Endothelial cell (in vitro differentiated cells): ENCODE results near the gene CDC42SE2. TPM values are rescaled to one million over a fixed set of nuclear protein-coding genes. Genes with fewer than 3 reads are reported as not detected.

Experiments
- DNase-seq: peaks from one replicate; pipeline ENCODE4 v3.0.0; 2021; ENCODE audit warnings: low spot score
- H3K27ac Mint-ChIP-seq: one replicate; pipeline ENCODE4 v1.8.0; 2021; ENCODE audit warnings: mixed read lengths, inconsistent platforms; ENCODE audit not compliant: unreplicated experiment
- H3K27me3 Mint-ChIP-seq: one replicate; pipeline ENCODE4 v1.8.0; 2021; ENCODE audit warnings: mild to moderate bottlenecking, moderate library complexity, mixed read lengths, inconsistent platforms; ENCODE audit not compliant: unreplicated experiment
- H3K36me3 Mint-ChIP-seq: one replicate; pipeline ENCODE4 v1.8.0; 2021; ENCODE audit warnings: mild to moderate bottlenecking, low read depth, mixed read lengths, inconsistent platforms; ENCODE audit not compliant: unreplicated experiment
- H3K4me1 Mint-ChIP-seq: one replicate; pipeline ENCODE4 v1.8.0; 2021; ENCODE audit warnings: mild to moderate bottlenecking, mixed read lengths, inconsistent platforms; ENCODE audit not compliant: unreplicated experiment
- H3K4me3 Mint-ChIP-seq: one replicate; pipeline ENCODE4 v1.8.0; 2021; ENCODE audit warnings: mild to moderate bottlenecking, mixed read lengths, inconsistent platforms; ENCODE audit not compliant: unreplicated experiment
- H3K9me3 Mint-ChIP-seq: one replicate; pipeline ENCODE4 v1.8.0; 2021; ENCODE audit warnings: mixed read lengths, inconsistent platforms; ENCODE audit not compliant: unreplicated experiment
- CTCF ChIP-seq: fragments of 200-600 bp; sonication (generic); IDR thresholded peaks from one replicate; pipeline ENCODE4 v1.5.0; 2021; ENCODE audit warnings: antibody characterized with exemption; ENCODE audit not compliant: unreplicated experiment
- total RNA-seq: library from RNA; stranded (reverse); fragmentation: NEBNext Ultra II Directional; extraction: Animal tissue kit (Norgen Biotek cat#: 25700); gene quantifications from one replicate; pipeline ENCODE4 v1.2.1, GENCODE V29; 2021; ENCODE audit not compliant: unreplicated experiment

CDC42SE2 gene
- total RNA-seq, 1 donor from 2014 or later = 22.2 TPM

GRCh38 chr5:131280417-131280816 is 16.6 kb downstream of the CDC42SE2 start:
- Mint-ChIP-seq H3K9me3 (no peaks in the 10 kb centered on the region), H3K27ac (no peak overlapping the region), H3K27me3 (peaks cover 3% of the 10 kb centered on the region), H3K4me1 (peaks cover 6% of the 10 kb centered on the region), H3K4me3 (no peak overlapping the region), H3K36me3 (no peaks in the 10 kb centered on the region)
- no peak for DNase-seq
- TF ChIP-seq CTCF = no peak

GRCh38 chr5:131281133-131281867 is 17.4 kb downstream of the CDC42SE2 start:
- no peak for TF ChIP-seq CTCF

GRCh38 chr5:131281868-131282234 is 18.0 kb downstream of the CDC42SE2 start:
- Mint-ChIP-seq H3K27ac (no peak overlapping the region), H3K27me3 (peaks cover 3% of the 10 kb centered on the region), H3K4me1 (peaks cover 6% of the 10 kb centered on the region), H3K36me3 (no peaks in the 10 kb centered on the region), H3K9me3 (no peaks in the 10 kb centered on the region), H3K4me3 (no peak overlapping the region)
- DNase-seq = no peak
- no peak for TF ChIP-seq CTCF

More at GRCh38 chr5:131281133-131281867, 17.4 kb downstream of the CDC42SE2 start:
- Mint-ChIP-seq H3K27me3 (peaks cover 3% of the 10 kb centered on the region), H3K4me1 (peaks cover 6% of the 10 kb centered on the region), H3K27ac (no peak overlapping the region), H3K9me3 (no peaks in the 10 kb centered on the region), H3K36me3 (no peaks in the 10 kb centered on the region), H3K4me3 (no peak overlapping the region)
- DNase-seq = no peak

GRCh38 chr5:131282235-131282634 is 18.4 kb downstream of the CDC42SE2 start:
- no peak for DNase-seq
- H3K9me3 Mint-ChIP-seq = no peaks in the 10 kb centered on the region
- no peaks in the 10 kb centered on the region for H3K36me3 Mint-ChIP-seq
- peaks cover 3% of the 10 kb centered on the region for H3K27me3 Mint-ChIP-seq
- no peak overlapping the region for H3K4me3 Mint-ChIP-seq
- H3K27ac Mint-ChIP-seq = no peak overlapping the region
- no peak for TF ChIP-seq CTCF
- H3K4me1 Mint-ChIP-seq = peaks cover 6% of the 10 kb centered on the region

- DNase-seq = no peak
- Mint-ChIP-seq H3K4me3 (no peak overlapping the region), H3K27me3 (no peaks in the 10 kb centered on the region), H3K36me3 (no peaks in the 10 kb centered on the region), H3K4me1 (peaks cover 2% of the 10 kb centered on the region), H3K27ac (no peak overlapping the region), H3K9me3 (no peaks in the 10 kb centered on the region)
- no peak for TF ChIP-seq CTCF
These were observed 22.0 kb downstream of the CDC42SE2 start for GRCh38 chr5:131285703-131286399.
